ENCODE measurements around the gene GSN.

GSN gene

GRCh38 chr9:121367306-121368137 lies 99.6 kb downstream of the GSN start:
- no peak overlapping the region for H3K9ac ChIP-seq (ENCODE audit: low read depth, low read length)
- no peak overlapping the region for H3K4me3 ChIP-seq (ENCODE audit: low read length)

GRCh38 chr9:121368138-121368522 lies 100.2 kb downstream of the GSN start:
- no peaks in the 10 kb centered on the region for H3K9me3 ChIP-seq (replicated peaks; ENCODE audit: low read length)
- H3K36me3 ChIP-seq (ENCODE audit: insufficient read depth, low read length), result no peaks in the 10 kb centered on the region
- H3K9ac ChIP-seq (ENCODE audit: low read depth, low read length), result no peak overlapping the region
- H3K4me1 ChIP-seq (ENCODE audit: control insufficient read depth, insufficient read depth, low read length), result peaks cover 43% of the 10 kb centered on the region
- H3K4me3 ChIP-seq (ENCODE audit: low read length), result peak overlapping the region; percentile 5
- H3K27me3 ChIP-seq (ENCODE audit: control insufficient read depth, insufficient read depth, low read length), result no peaks in the 10 kb centered on the region
- peak overlapping the region; percentile 81 for H3K4me2 ChIP-seq (ENCODE audit: low read length)

More at GRCh38 chr9:121367306-121368137, 99.6 kb downstream of the GSN start:
- no peaks in the 10 kb centered on the region for H3K36me3 ChIP-seq (ENCODE audit: insufficient read depth, low read length)
- peak overlapping the region; percentile 81 for H3K4me2 ChIP-seq (ENCODE audit: low read length)
- H3K27me3 ChIP-seq (ENCODE audit: control insufficient read depth, insufficient read depth, low read length), result no peaks in the 10 kb centered on the region
- peaks cover 43% of the 10 kb centered on the region for H3K4me1 ChIP-seq (ENCODE audit: control insufficient read depth, insufficient read depth, low read length)
- H3K9me3 ChIP-seq (replicated peaks; ENCODE audit: low read length), result no peaks in the 10 kb centered on the region

DNA sequence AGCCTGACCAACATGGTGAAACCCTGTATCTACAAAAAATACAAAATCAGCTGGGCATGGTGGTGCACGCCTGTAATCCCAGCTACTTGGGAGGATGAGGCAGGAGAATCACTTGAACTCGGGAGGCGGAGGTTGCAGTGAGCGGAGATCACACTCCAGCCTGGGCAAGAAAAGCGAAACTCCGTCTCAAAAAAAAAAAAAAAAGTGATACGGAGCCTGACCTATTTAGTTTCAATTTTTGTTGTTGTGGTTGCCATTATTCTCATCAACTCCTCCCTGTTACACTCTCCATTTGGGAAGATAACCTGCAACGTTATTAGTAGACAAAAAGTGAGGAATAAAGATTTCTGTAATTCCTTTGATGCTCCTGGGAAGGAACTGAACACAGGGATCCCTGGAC lies 100.8 kb downstream of the GSN start:
- peak overlapping the region; percentile 86 for H3K9ac ChIP-seq (ENCODE audit: low read depth, low read length)
- H3K4me3 ChIP-seq (ENCODE audit: low read length), result peak overlapping the region; percentile 77
- H3K36me3 ChIP-seq (ENCODE audit: insufficient read depth, low read length), result no peaks in the 10 kb centered on the region
- no peaks in the 10 kb centered on the region for H3K27me3 ChIP-seq (ENCODE audit: control insufficient read depth, insufficient read depth, low read length)
- H3K9me3 ChIP-seq (replicated peaks; ENCODE audit: low read length), result no peaks in the 10 kb centered on the region
- H3K4me1 ChIP-seq (ENCODE audit: control insufficient read depth, insufficient read depth, low read length), result peaks cover 43% of the 10 kb centered on the region
- peak overlapping the region; percentile 81 for H3K4me2 ChIP-seq (ENCODE audit: low read length)

GRCh38 chr9:121369595-121370265 lies 101.8 kb downstream of the GSN start, which contains the start of gene STOM:
STOM (minus strand) TSS chr9:121370250; CDS start chr9:121370187, 63 bp downstream.
- no peaks in the 10 kb centered on the region for H3K27me3 ChIP-seq (ENCODE audit: control insufficient read depth, insufficient read depth, low read length)
- H3K4me1 ChIP-seq (ENCODE audit: control insufficient read depth, insufficient read depth, low read length), result peaks cover 37% of the 10 kb centered on the region
- peak within 1 kb of the TSS; percentile 77 for H3K4me3 ChIP-seq (ENCODE audit: low read length)
- peak within 1 kb of the TSS; percentile 86 for H3K9ac ChIP-seq (ENCODE audit: low read depth, low read length)
- H3K36me3 ChIP-seq (ENCODE audit: insufficient read depth, low read length), result no peaks in the 10 kb centered on the region
- no peaks in the 10 kb centered on the region for H3K9me3 ChIP-seq (replicated peaks; ENCODE audit: low read length)
- peak within 1 kb of the TSS; percentile 81 for H3K4me2 ChIP-seq (ENCODE audit: low read length)

DNA sequence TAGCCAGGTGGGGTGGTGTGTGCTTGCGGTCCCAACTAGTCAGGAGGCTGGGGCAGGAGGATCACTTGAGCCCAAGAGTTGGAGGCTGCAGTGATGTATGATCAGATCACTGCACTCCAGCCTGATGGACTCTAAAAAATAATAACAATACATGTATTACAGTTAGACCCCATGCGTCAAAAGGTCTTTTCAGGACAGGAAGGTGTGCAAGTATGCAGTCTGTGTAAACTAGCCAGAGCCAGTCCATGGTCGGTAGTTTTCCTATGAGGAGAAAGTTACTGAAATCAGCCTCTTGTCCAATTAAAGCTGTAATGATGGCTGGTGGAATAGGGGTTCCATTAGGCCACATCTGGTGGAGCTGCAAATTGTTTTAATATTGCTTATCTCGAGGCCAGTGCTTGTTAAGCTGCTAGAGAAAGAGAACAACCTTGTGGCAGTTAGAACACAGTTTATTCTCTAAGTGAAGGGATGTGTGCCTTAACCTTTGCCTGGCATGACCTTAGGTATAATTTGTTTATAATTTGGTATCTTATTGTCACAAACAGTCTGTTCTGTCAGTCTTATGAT lies 103.6 kb downstream of the GSN start:
- no peak overlapping the region for H3K4me3 ChIP-seq (ENCODE audit: low read length)
- H3K4me1 ChIP-seq (ENCODE audit: control insufficient read depth, insufficient read depth, low read length), result peaks cover 37% of the 10 kb centered on the region
- H3K9ac ChIP-seq (ENCODE audit: low read depth, low read length), result no peak overlapping the region
- no peaks in the 10 kb centered on the region for H3K9me3 ChIP-seq (replicated peaks; ENCODE audit: low read length)
- H3K4me2 ChIP-seq (ENCODE audit: low read length), result no peak overlapping the region
- no peaks in the 10 kb centered on the region for H3K36me3 ChIP-seq (ENCODE audit: insufficient read depth, low read length)
- H3K27me3 ChIP-seq (ENCODE audit: control insufficient read depth, insufficient read depth, low read length), result no peaks in the 10 kb centered on the region

DNA sequence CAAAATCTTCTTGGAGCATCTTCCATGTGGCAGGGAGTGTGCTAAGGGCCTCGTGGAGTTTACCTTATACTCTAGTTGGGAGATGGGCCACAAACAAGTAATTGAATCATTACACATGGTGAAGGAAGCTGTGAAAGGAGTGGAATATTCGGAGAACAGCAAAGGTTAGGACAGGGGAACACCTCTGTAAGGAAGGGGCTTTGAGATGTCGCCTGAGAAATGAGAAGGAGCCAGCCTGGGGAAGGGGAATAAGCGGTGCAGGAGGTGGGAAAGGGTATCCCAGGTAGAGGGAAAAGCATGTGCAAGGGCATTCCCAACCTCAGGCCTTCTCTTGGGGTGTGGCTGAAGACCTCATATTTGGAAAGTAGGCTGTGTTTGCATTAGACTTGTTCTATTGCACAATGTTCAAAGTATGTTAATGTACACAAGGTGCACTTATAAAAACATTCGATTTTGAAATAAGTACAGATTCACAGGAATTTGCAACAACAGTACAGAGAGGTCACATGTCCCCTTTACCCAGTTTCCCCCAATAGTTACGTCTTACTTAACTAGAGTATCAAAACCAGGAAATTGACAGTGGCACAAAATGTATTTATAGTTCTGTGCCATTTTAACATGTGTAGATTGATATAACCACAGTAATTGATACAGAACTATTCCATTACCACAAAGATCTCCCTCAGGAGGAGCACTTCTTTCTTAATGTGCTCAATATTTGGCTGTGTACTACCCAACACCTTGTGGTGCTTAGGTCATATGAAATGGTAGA lies 104.5 kb downstream of the GSN start:
- Histone ChIP-seq H3K9me3 (replicated peaks; ENCODE audit: low read length) (no peaks in the 10 kb centered on the region), H3K36me3 (ENCODE audit: insufficient read depth, low read length) (no peaks in the 10 kb centered on the region), H3K4me1 (ENCODE audit: control insufficient read depth, insufficient read depth, low read length) (peaks cover 32% of the 10 kb centered on the region), H3K4me2 (ENCODE audit: low read length) (peak overlapping the region; percentile 59), H3K4me3 (ENCODE audit: low read length) (no peak overlapping the region), H3K9ac (ENCODE audit: low read depth, low read length) (no peak overlapping the region), H3K27me3 (ENCODE audit: control insufficient read depth, insufficient read depth, low read length) (no peaks in the 10 kb centered on the region)

- Histone ChIP-seq H3K36me3 (ENCODE audit: insufficient read depth, low read length) (no peaks in the 10 kb centered on the region), H3K4me3 (ENCODE audit: low read length) (no peak overlapping the region), H3K4me2 (ENCODE audit: low read length) (peak overlapping the region; percentile 59), H3K27me3 (ENCODE audit: control insufficient read depth, insufficient read depth, low read length) (no peaks in the 10 kb centered on the region), H3K4me1 (ENCODE audit: control insufficient read depth, insufficient read depth, low read length) (peaks cover 26% of the 10 kb centered on the region), H3K9me3 (replicated peaks; ENCODE audit: low read length) (no peaks in the 10 kb centered on the region), H3K9ac (ENCODE audit: low read depth, low read length) (peak overlapping the region; percentile 10)
Observed at GRCh38 chr9:121373011-121373729, 105.2 kb downstream of the GSN start.

DNA sequence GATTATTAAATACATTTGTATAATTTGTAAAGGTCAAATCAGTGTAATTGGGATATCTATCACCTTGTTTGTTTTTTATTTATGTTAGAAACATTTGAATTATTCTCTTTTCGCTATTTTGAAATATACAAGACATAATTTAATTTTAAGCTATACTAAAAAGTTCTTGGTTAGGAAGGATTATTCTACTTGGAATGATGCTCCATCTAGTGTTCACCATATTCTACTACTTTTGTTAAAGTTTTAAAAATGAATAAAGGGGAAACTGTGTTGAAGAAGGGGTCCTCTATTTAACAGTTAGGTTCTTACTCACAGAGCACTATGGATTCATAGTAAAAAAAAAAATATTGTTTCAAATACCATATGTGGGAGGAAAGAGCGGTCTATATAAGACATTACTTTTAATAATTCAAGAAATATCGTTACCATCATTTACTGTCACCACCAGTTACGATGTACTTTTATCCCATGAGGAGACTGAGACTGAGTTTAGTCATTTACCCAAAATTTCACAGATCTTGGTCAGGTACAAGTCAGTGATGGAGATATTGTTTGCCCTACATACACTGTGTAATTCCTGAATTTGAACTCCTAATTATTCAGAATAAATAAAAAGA lies 108.4 kb downstream of the GSN start:
- H3K36me3 ChIP-seq (ENCODE audit: insufficient read depth, low read length), result no peaks in the 10 kb centered on the region
- H3K9me3 ChIP-seq (replicated peaks; ENCODE audit: low read length), result no peaks in the 10 kb centered on the region
- no peak overlapping the region for H3K4me2 ChIP-seq (ENCODE audit: low read length)
- no peak overlapping the region for H3K4me3 ChIP-seq (ENCODE audit: low read length)
- H3K27me3 ChIP-seq (ENCODE audit: control insufficient read depth, insufficient read depth, low read length), result no peaks in the 10 kb centered on the region
- H3K9ac ChIP-seq (ENCODE audit: low read depth, low read length), result no peak overlapping the region
- H3K4me1 ChIP-seq (ENCODE audit: control insufficient read depth, insufficient read depth, low read length), result peaks cover 20% of the 10 kb centered on the region

DNA sequence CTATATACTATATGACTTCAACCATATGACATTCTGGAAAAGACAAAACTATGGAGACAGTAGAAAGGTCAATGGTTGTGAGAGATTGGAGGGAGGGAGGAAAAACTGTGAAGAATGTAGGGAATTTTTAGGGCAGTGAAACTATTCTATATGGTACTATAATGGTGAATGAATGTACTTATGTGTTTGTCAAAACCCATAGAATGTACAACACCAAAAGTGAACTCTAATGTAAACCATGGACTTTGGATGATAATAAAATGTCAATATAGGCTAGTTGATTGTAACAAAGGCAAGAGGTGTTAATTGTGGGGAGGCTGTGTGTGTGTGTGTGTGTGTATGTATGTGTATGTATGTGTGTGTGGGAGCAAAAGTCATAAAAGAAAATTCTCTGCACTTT lies 112.9 kb downstream of the GSN start:
- no peak overlapping the region for H3K4me2 ChIP-seq (ENCODE audit: low read length)
- no peaks in the 10 kb centered on the region for H3K4me1 ChIP-seq (ENCODE audit: control insufficient read depth, insufficient read depth, low read length)
- no peaks in the 10 kb centered on the region for H3K9me3 ChIP-seq (replicated peaks; ENCODE audit: low read length)
- no peaks in the 10 kb centered on the region for H3K36me3 ChIP-seq (ENCODE audit: insufficient read depth, low read length)
- H3K9ac ChIP-seq (ENCODE audit: low read depth, low read length), result no peak overlapping the region
- no peaks in the 10 kb centered on the region for H3K27me3 ChIP-seq (ENCODE audit: control insufficient read depth, insufficient read depth, low read length)
- H3K4me3 ChIP-seq (ENCODE audit: low read length), result no peak overlapping the region
